HG03159 (cell line): Measurements from ENCODE around the gene MOCS1.

Experiments used
- ATAC-seq: cut with Tn5 transposase; IDR thresholded peaks from one replicate; pipeline ENCODE4 v1.9.1; 2021; ENCODE audit warnings: mild to moderate bottlenecking, moderate library complexity; ENCODE audit not compliant: unreplicated experiment

The MOCS1 gene

GRCh38 chr6:39950125-39950720 lies 16.0 kb upstream of the MOCS1 start:
- no peak for ATAC-seq

GRCh38 chr6:39948199-39948791 lies 14.0 kb upstream of the MOCS1 start:
- no peak for ATAC-seq

GRCh38 chr6:39947611-39948068 lies 13.4 kb upstream of the MOCS1 start:
- ATAC-seq: no peak

GRCh38 chr6:39945626-39946025 lies 11.4 kb upstream of the MOCS1 start:
- no peak for ATAC-seq

GRCh38 chr6:39942903-39943580 lies 8.8 kb upstream of the MOCS1 start:
- ATAC-seq: no peak

- ATAC-seq: no peak
These were observed 7.6 kb upstream of the MOCS1 start for GRCh38 chr6:39941820-39942219.

- no peak for ATAC-seq
These were observed 6.9 kb upstream of the MOCS1 start for GRCh38 chr6:39941138-39941537.

GRCh38 chr6:39938773-39939654 lies 4.8 kb upstream of the MOCS1 start:
- ATAC-seq: no peak

GRCh38 chr6:39937686-39938333 lies 3.5 kb upstream of the MOCS1 start:
- no peak for ATAC-seq

GRCh38 chr6:39936857-39937256 lies 2.6 kb upstream of the MOCS1 start:
- ATAC-seq: no peak

- ATAC-seq: no peak
These were observed 979 bp upstream of the MOCS1 start for GRCh38 chr6:39935241-39935640.

- no peak for ATAC-seq
These were observed 562 bp downstream of the MOCS1 start for GRCh38 chr6:39933669-39934130.

GRCh38 chr6:39932386-39932910 lies 1.8 kb downstream of the MOCS1 start:
- ATAC-seq: no peak

GRCh38 chr6:39931607-39932006 lies 2.7 kb downstream of the MOCS1 start:
- ATAC-seq: no peak

- no peak for ATAC-seq
These were observed 3.7 kb downstream of the MOCS1 start for GRCh38 chr6:39930540-39930939.

GRCh38 chr6:39929733-39930461 lies 4.4 kb downstream of the MOCS1 start:
- ATAC-seq: no peak

- ATAC-seq: no peak
These were observed 5.1 kb downstream of the MOCS1 start for GRCh38 chr6:39929039-39929732.

GRCh38 chr6:39927159-39927558 lies 7.1 kb downstream of the MOCS1 start:
- no peak for ATAC-seq

GRCh38 chr6:39926668-39927067 lies 7.6 kb downstream of the MOCS1 start:
- ATAC-seq: no peak
